Body of pancreas (tissue), 4 donors: ENCODE data around the gene CSN1S1.

ENCODE experiments used
- CTCF ChIP-seq, 7 experiments: fragments of 450-650 bp in 4 of 7; fragments of 200-600 bp in 3 of 7; sonication (generic) in 3 of 7; IDR thresholded peaks; one replicate each; pipeline ENCODE4 v1.5.1; 2016 to 2019; ENCODE audit warnings: antibody characterized with exemption in 7 of 7
- POLR2A ChIP-seq, 3 donors: fragments of 450-650 bp; IDR thresholded peaks; one replicate each; pipeline ENCODE4 v1.6.1; 2016; ENCODE audit warnings: antibody characterized with exemption in 3 of 3, mild to moderate bottlenecking in 2 of 3

GRCh38 chr4:69951602-69952001 is 20.7 kb downstream of the CSN1S1 start:
- TF ChIP-seq CTCF (IDR thresholded peaks at IDR 0.05), result no peak
- no peak for TF ChIP-seq POLR2A (IDR thresholded peaks at IDR 0.05)
